Thyroid gland (tissue), 4 donors: ENCODE measurements around the gene NDUFS2. TPM values are rescaled to one million over a fixed set of nuclear protein-coding genes. Genes with fewer than 3 reads are reported as not detected.

ENCODE experiments used
- DNase-seq, 2 donors: peaks; one replicate each; pipeline ENCODE4 v3.0.0-alpha.2; 2019
- H3K27ac ChIP-seq, 3 donors: fragments of 200-600 bp; sonication (generic); 1 replicate in 2 of 3; 2 replicates in 1 of 3; pipeline ENCODE4 v1.5.1; 2016 to 2019; ENCODE audit warnings: mild to moderate bottlenecking in 1 of 3, moderate library complexity in 1 of 3
- H3K27me3 ChIP-seq: fragments of 200-600 bp; sonication (generic); one replicate; pipeline ENCODE4 v1.5.1; 2019
- H3K36me3 ChIP-seq, 2 donors: fragments of 200-600 bp; sonication (generic); one replicate each; pipeline ENCODE4 v1.5.1; 2016 to 2019
- H3K4me1 ChIP-seq, 2 donors: fragments of 200-600 bp; sonication (generic); one replicate each; pipeline ENCODE4 v1.5.1; 2017 to 2019
- H3K4me3 ChIP-seq, 3 donors: fragments of 200-600 bp; sonication (generic); replicated peaks in 1 of 3; 1 replicate in 2 of 3; 2 replicates in 1 of 3; pipeline ENCODE4 v1.5.1; 2016; ENCODE audit warnings: mild to moderate bottlenecking in 1 of 3
- H3K9me3 ChIP-seq: fragments of 200-600 bp; sonication (generic); one replicate; pipeline ENCODE4 v1.5.1; 2017
- POLR2A ChIP-seq, 2 donors: fragments of 450-650 bp; IDR thresholded peaks; one replicate each; pipeline ENCODE4 v1.6.1; 2017; ENCODE audit warnings: antibody characterized with exemption in 2 of 2, mild to moderate bottlenecking in 2 of 2, moderate library complexity in 1 of 2
- WGBS, 2 donors: methylation state at CpG; one replicate each; pipeline ENCODE4 v1.1.5; 2017; 5-methylcytosine and 5-hydroxymethylcytosine counted together
- intact Hi-C: fragments of 100-400 bp; cut with DNase I; formaldehyde crosslinking; loops from one replicate; pipeline ENCODE4 v1.15.1; 2023
- total RNA-seq, 4 donors: library from RNA; depleted of rRNA; stranded (reverse); fragments of >200 nt; gene quantifications; one replicate each; pipeline ENCODE4 v1.2.3, GENCODE V29; 2016
- TF ChIP-seq, protein P1 (sequence below), 6 experiments: fragments of 200-600 bp in 3 of 6; fragments of 450-650 bp in 3 of 6; sonication (generic) in 3 of 6; IDR thresholded peaks; one replicate each; pipeline ENCODE4 v1.5.1; 2016 to 2019; ENCODE audit warnings: antibody characterized with exemption in 6 of 6, mild to moderate bottlenecking in 2 of 6, inconsistent platforms in 1 of 6, moderate library complexity in 1 of 6

Gene NDUFS2
- total RNA-seq, 4 donors from 2014 or later: 75.4 to 122 (median 99.9) TPM

DNA sequence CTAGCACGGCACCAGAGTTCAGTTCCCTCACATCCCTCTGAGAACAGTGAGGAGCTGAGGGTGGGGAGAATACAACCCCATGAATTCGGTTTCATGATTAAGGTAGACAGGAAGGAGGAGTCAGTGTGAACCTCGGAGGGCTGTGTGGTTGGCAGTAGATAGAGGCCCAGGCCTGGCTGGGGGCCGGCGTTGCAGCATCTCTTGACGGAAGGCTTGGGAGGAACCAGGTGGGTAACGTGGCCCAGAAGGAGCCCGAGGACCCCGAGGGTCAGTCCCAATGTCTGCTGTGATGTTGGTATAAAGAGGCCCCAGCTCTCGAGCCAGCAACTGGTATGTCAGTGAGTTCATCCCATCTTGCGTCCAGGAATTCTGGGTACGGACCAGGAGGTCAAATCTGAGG is 30.5 kb upstream of the NDUFS2 start:
- peaks cover 14 to 28% of the 10 kb centered on the region in 2 donors for H3K4me1 ChIP-seq
- DNase-seq: no peak

DNA sequence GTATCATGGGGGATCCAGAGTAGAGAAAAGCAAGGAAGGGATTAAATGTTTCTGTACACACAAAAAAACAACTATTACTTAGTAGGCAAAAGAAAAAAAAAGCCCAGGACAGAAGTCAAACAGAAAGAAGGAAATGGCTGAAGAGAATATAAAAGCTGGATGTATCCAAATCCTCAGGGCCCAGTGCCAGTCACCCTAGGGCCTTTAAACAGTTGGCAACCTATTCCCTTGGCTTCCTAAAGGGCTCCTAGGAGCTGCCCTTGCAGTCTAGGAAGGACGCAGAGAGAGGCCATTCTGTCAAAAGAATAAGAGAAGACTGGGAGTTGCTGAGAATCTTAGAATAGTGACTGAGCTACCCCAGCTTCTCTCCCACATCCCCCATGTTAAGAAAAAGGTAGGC is 29.8 kb upstream of the NDUFS2 start:
- WGBS, 2 donors: 82 to 89% methylated on average over 1 of the region's 1 CpG

More for the DNA sequence above, 30.5 kb upstream of the NDUFS2 start:
- TF ChIP-seq, protein P1, sequence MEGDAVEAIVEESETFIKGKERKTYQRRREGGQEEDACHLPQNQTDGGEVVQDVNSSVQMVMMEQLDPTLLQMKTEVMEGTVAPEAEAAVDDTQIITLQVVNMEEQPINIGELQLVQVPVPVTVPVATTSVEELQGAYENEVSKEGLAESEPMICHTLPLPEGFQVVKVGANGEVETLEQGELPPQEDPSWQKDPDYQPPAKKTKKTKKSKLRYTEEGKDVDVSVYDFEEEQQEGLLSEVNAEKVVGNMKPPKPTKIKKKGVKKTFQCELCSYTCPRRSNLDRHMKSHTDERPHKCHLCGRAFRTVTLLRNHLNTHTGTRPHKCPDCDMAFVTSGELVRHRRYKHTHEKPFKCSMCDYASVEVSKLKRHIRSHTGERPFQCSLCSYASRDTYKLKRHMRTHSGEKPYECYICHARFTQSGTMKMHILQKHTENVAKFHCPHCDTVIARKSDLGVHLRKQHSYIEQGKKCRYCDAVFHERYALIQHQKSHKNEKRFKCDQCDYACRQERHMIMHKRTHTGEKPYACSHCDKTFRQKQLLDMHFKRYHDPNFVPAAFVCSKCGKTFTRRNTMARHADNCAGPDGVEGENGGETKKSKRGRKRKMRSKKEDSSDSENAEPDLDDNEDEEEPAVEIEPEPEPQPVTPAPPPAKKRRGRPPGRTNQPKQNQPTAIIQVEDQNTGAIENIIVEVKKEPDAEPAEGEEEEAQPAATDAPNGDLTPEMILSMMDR (IDR thresholded peaks at IDR 0.05): no peak
- no peak for TF ChIP-seq POLR2A (IDR thresholded peaks at IDR 0.05)
- Histone ChIP-seq H3K27ac (peak overlapping the region in 1 of 3 donors; percentile 10), H3K27me3 (no peaks in the 10 kb centered on the region), H3K4me3 (no peak overlapping the region), H3K36me3 (peaks cover 33 to 44% of the 10 kb centered on the region in 2 donors), H3K9me3 (no peaks in the 10 kb centered on the region)
- intact Hi-C loops: loop anchor here (10.0 kb wide), 1 partner anchor 53 kb away; the partner anchor contains the start of genes APOA2 and TOMM40L
- whole genome bisulfite sequencing, 2 donors: 89 to 90% methylated on average over 12 of the region's 12 CpGs

DNA sequence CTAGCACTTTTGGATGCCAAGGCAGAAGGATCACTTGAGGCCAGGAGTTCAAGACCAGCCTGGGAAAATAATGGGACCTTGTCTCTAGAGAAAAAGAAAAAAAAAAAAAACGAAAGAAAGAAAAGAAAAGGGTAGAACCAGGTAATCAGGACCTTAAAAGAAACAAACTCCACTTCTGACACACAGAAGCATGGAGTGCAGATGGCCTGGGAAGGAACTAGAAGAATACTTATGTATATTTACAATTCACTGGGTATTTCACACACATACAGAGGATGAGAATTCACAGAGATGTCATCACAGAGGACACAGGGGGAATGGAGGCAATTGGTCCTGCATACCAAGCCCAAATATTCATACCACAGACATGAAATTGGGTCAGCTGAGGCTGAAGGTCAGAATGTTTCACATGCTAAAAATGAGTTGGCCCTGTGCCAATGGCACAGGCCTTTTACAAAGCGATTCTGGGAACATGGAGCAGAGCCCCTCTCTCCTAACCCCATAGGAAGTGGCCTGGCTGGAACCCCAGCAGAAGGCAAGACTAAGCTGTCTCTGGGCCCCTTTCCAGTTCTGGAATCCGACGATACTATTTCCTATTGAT is 29.3 kb upstream of the NDUFS2 start:
- Histone ChIP-seq H3K27me3 (no peaks in the 10 kb centered on the region), H3K4me1 (peaks cover 8 to 25% of the 10 kb centered on the region in 2 donors), H3K36me3 (peaks cover 33 to 44% of the 10 kb centered on the region in 2 donors), H3K4me3 (no peak overlapping the region), H3K27ac (peak overlapping the region in 2 of 3 donors; percentile 12 to 49), H3K9me3 (no peaks in the 10 kb centered on the region)
- DNase-seq: peak in 1 of 2 donors; percentile 32
- intact Hi-C loops: loop anchor here (10.0 kb wide), 1 partner anchor 52 kb away; the partner anchor contains the start of genes APOA2 and TOMM40L
- 51 to 77% methylated on average over 4 of the region's 4 CpGs for WGBS, 2 donors
- no peak for TF ChIP-seq POLR2A (IDR thresholded peaks at IDR 0.05)
- TF ChIP-seq, protein P1 (IDR thresholded peaks at IDR 0.05): no peak

More for the DNA sequence above, 29.8 kb upstream of the NDUFS2 start:
- no peak for DNase-seq
- TF ChIP-seq POLR2A (IDR thresholded peaks at IDR 0.05): no peak
- TF ChIP-seq, protein P1 (IDR thresholded peaks at IDR 0.05): no peak
- Histone ChIP-seq H3K4me1 (peaks cover 8 to 22% of the 10 kb centered on the region in 2 donors), H3K4me3 (no peak overlapping the region), H3K9me3 (no peaks in the 10 kb centered on the region), H3K27ac (peak overlapping the region in 1 of 3 donors; percentile 30), H3K27me3 (no peaks in the 10 kb centered on the region), H3K36me3 (peaks cover 33 to 44% of the 10 kb centered on the region in 2 donors)
- intact Hi-C loops: loop anchor here (10.0 kb wide), 1 partner anchor 52 kb away; the partner anchor contains the start of genes APOA2 and TOMM40L

DNA sequence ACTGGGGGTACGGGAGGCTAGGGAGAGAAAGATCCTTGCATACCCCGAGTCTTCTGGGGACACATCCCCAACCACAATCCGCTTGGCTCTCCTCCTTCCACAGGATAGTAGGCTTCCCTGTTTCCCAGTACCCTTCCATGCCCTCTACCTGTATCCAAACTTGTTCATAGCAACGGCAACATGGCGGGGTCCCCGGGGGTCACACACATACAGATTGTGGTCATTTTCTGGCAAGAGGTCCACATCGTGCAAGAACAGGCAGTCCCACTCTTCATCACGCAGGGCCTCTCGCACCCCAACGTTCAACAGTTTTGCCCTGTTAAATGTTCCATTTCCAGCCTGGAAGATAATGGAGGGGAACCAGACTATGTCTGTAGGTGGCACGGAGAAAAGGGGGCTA is 28.5 kb upstream of the NDUFS2 start:
- no peak for DNase-seq
- no peaks in the 10 kb centered on the region for H3K9me3 ChIP-seq
- H3K4me1 ChIP-seq: peaks cover 8 to 28% of the 10 kb centered on the region in 2 donors
- H3K27ac ChIP-seq: peak overlapping the region in 2 of 3 donors; percentile 12 to 49
- H3K27me3 ChIP-seq: no peaks in the 10 kb centered on the region
- 96 to 97% methylated on average over 11 of the region's 11 CpGs for WGBS, 2 donors
- H3K36me3 ChIP-seq: peaks cover 33 to 44% of the 10 kb centered on the region in 2 donors
- TF ChIP-seq POLR2A (IDR thresholded peaks at IDR 0.05): no peak
- TF ChIP-seq, protein P1 (IDR thresholded peaks at IDR 0.05): no peak
- intact Hi-C loops: loop anchor here (10.0 kb wide), 1 partner anchor 51 kb away; the partner anchor contains the start of genes APOA2 and TOMM40L
- no peak overlapping the region for H3K4me3 ChIP-seq

DNA sequence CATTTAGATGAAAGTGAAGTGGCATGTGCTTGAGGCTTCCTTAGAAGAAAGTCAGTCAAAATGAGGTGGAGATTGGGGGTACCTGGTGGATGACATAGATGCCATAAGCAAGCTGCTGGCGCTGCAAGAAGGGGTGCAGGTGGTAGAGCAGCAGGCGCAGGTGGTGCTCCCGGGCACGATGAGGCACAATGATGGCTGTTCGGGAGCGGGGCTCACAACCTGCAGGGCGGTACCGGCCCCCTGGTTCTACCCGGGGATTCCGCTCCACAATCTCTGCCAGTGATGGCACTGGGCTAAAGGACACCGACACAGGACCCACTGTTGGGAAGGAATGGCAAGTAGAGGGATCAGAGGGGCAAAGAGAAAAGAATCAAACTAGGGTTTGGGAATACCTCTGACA is 27.3 kb upstream of the NDUFS2 start:
- WGBS, 2 donors: 92 to 98% methylated on average over 11 of the region's 11 CpGs
- Histone ChIP-seq H3K27me3 (no peaks in the 10 kb centered on the region), H3K9me3 (no peaks in the 10 kb centered on the region), H3K4me1 (peaks cover 8 to 28% of the 10 kb centered on the region in 2 donors), H3K27ac (no peak overlapping the region), H3K4me3 (no peak overlapping the region), H3K36me3 (peaks cover 33 to 44% of the 10 kb centered on the region in 2 donors)
- intact Hi-C loops: loop anchor here (10.0 kb wide), 1 partner anchor 50 kb away; the partner anchor contains the start of genes APOA2 and TOMM40L
- no peak for DNase-seq
- TF ChIP-seq, protein P1 (IDR thresholded peaks at IDR 0.05): no peak
- no peak for TF ChIP-seq POLR2A (IDR thresholded peaks at IDR 0.05)
